Measurements from ENCODE around the gene TXNRD2.

TXNRD2 gene

GRCh38 chr22:19941365-19942082, at the start of gene TXNRD2, which contains the start of gene COMT:
Gene TXNRD2 (minus strand): TSS chr22:19941818. CDS start chr22:19941803, 15 bp downstream.
Gene COMT (plus strand): TSS chr22:19941772. CDS start chr22:19962527, 20,755 bp downstream.
- DNase-seq (ENCODE audit: low spot score): peak; percentile 94

GRCh38 chr22:19991395-19991644, 49.7 kb upstream of the TXNRD2 start:
- DNase-seq (ENCODE audit: low spot score): no peak

GRCh38 chr22:19990609-19991394, 49.2 kb upstream of the TXNRD2 start:
- no peak for DNase-seq (ENCODE audit: low spot score)

GRCh38 chr22:19990188-19990587, 48.6 kb upstream of the TXNRD2 start:
- no peak for DNase-seq (ENCODE audit: low spot score)

GRCh38 chr22:19989725-19990067, 48.1 kb upstream of the TXNRD2 start:
- DNase-seq (ENCODE audit: low spot score): no peak

GRCh38 chr22:19988965-19989724, 47.5 kb upstream of the TXNRD2 start:
- no peak for DNase-seq (ENCODE audit: low spot score)

- no peak for DNase-seq (ENCODE audit: low spot score)
Observed at GRCh38 chr22:19988331-19988808, 46.8 kb upstream of the TXNRD2 start.

- no peak for DNase-seq (ENCODE audit: low spot score)
Observed at GRCh38 chr22:19987394-19988306, 46.0 kb upstream of the TXNRD2 start.

- DNase-seq (ENCODE audit: low spot score): peak; percentile 98
Observed at GRCh38 chr22:19986410-19987341, 45.1 kb upstream of the TXNRD2 start.

- no peak for DNase-seq (ENCODE audit: low spot score)
Observed at GRCh38 chr22:19986011-19986409, 44.4 kb upstream of the TXNRD2 start.

GRCh38 chr22:19984851-19985811, 43.5 kb upstream of the TXNRD2 start:
- no peak for DNase-seq (ENCODE audit: low spot score)

GRCh38 chr22:19984201-19984753, 42.7 kb upstream of the TXNRD2 start:
- DNase-seq (ENCODE audit: low spot score): peak; percentile 80

- DNase-seq (ENCODE audit: low spot score): no peak
Observed at GRCh38 chr22:19983741-19984140, 42.1 kb upstream of the TXNRD2 start.

GRCh38 chr22:19982991-19983578, 41.5 kb upstream of the TXNRD2 start:
- DNase-seq (ENCODE audit: low spot score): no peak

GRCh38 chr22:19981961-19982920, 40.6 kb upstream of the TXNRD2 start:
- DNase-seq (ENCODE audit: low spot score): no peak

GRCh38 chr22:19981171-19981960, 39.7 kb upstream of the TXNRD2 start:
- no peak for DNase-seq (ENCODE audit: low spot score)

- no peak for DNase-seq (ENCODE audit: low spot score)
Observed at GRCh38 chr22:19980766-19981165, 39.1 kb upstream of the TXNRD2 start.

Data from GM03348 (cell line).